HG02943 (cell line): ENCODE measurements around the gene NIPAL3.
"Not testable (repeated sequence)": the region's sequence is repeated elsewhere in the genome, so short reads cannot be mapped to it uniquely, and the experiment has no call there.

Experiments used
- ATAC-seq: cut with Tn5 transposase; IDR thresholded peaks from one replicate; pipeline ENCODE4 v1.9.1; 2021; ENCODE audit warnings: mild to moderate bottlenecking, low read depth, moderate library complexity; ENCODE audit not compliant: unreplicated experiment

NIPAL3 gene

GRCh38 chr1:24486331-24487065, 70.9 kb downstream of the NIPAL3 start:
- ATAC-seq, result no peak

GRCh38 chr1:24487455-24487854, 71.9 kb downstream of the NIPAL3 start:
- ATAC-seq, result no peak

GRCh38 chr1:24488159-24488558, 72.6 kb downstream of the NIPAL3 start:
- ATAC-seq, result not testable (repeated sequence)

- no peak for ATAC-seq
Observed at GRCh38 chr1:24489674-24490073, 74.1 kb downstream of the NIPAL3 start.

GRCh38 chr1:24490101-24490781, 74.6 kb downstream of the NIPAL3 start:
- ATAC-seq, result no peak

- no peak for ATAC-seq
Observed at GRCh38 chr1:24491577-24492360, 76.2 kb downstream of the NIPAL3 start.

GRCh38 chr1:24492935-24493334, 77.3 kb downstream of the NIPAL3 start:
- not testable (repeated sequence) for ATAC-seq

- no peak for ATAC-seq
Observed at GRCh38 chr1:24493785-24494184, 78.2 kb downstream of the NIPAL3 start.

- ATAC-seq, result no peak
Observed at GRCh38 chr1:24498589-24498988, 83.0 kb downstream of the NIPAL3 start.

GRCh38 chr1:24500448-24501048, 84.9 kb downstream of the NIPAL3 start:
- no peak for ATAC-seq

GRCh38 chr1:24501371-24502064, 85.9 kb downstream of the NIPAL3 start:
- no peak for ATAC-seq

- ATAC-seq, result no peak
Observed at GRCh38 chr1:24502065-24502708, 86.6 kb downstream of the NIPAL3 start.

- ATAC-seq, result no peak
Observed at GRCh38 chr1:24502709-24503058, 87.1 kb downstream of the NIPAL3 start, which contains the start of gene RCAN3. Gene RCAN3 (plus strand): TSS chr1:24502836. CDS start chr1:24514373, 11,537 bp downstream.

- ATAC-seq, result no peak
Observed at GRCh38 chr1:24503059-24503751, 87.6 kb downstream of the NIPAL3 start.

GRCh38 chr1:24503870-24504523, 88.4 kb downstream of the NIPAL3 start:
- ATAC-seq, result no peak

GRCh38 chr1:24504560-24504959, 89.0 kb downstream of the NIPAL3 start:
- no peak for ATAC-seq

GRCh38 chr1:24505816-24506215, 90.2 kb downstream of the NIPAL3 start:
- no peak for ATAC-seq

GRCh38 chr1:24506691-24507381, 91.2 kb downstream of the NIPAL3 start:
- ATAC-seq, result no peak
